DND-41 (cell line): ENCODE results near the gene COL8A1.

Experiments
- EZH2 ChIP-seq: IDR thresholded peaks from 3 replicates; pipeline ENCODE4 v1.6.1; 2012; ENCODE audit warnings: borderline replicate concordance, low read depth, mild to moderate bottlenecking, moderate library complexity, low read length, inconsistent platforms; ENCODE audit not compliant: severe bottlenecking
- TF ChIP-seq, protein P1 (sequence below): IDR thresholded peaks from 2 replicates; pipeline ENCODE4 v1.5.1; 2012; ENCODE audit warnings: borderline replicate concordance, low read length, moderate library complexity, mild to moderate bottlenecking; ENCODE audit not compliant: poor library complexity, severe bottlenecking; ENCODE audit errors: extremely low read depth

DNA sequence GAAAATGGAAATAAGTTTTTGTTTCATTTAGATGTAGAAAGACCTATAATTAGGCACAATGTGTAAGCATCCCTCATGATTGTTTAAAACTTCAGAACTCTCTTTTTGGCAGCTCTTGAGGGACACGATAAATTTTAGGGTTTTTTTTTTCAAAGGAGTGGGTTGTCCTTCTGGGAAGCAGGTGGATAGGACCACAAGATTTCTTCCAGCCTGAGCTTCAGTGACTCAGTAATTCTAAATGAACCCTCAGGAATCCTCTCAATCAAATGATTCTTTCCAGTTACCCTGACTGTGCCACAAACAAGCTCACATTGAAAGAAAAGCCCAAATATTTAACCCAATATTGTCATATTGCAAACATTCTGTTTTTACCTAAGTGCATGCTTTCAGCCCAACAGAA, 45.1 kb downstream of the COL8A1 start:
- TF ChIP-seq, protein P1, sequence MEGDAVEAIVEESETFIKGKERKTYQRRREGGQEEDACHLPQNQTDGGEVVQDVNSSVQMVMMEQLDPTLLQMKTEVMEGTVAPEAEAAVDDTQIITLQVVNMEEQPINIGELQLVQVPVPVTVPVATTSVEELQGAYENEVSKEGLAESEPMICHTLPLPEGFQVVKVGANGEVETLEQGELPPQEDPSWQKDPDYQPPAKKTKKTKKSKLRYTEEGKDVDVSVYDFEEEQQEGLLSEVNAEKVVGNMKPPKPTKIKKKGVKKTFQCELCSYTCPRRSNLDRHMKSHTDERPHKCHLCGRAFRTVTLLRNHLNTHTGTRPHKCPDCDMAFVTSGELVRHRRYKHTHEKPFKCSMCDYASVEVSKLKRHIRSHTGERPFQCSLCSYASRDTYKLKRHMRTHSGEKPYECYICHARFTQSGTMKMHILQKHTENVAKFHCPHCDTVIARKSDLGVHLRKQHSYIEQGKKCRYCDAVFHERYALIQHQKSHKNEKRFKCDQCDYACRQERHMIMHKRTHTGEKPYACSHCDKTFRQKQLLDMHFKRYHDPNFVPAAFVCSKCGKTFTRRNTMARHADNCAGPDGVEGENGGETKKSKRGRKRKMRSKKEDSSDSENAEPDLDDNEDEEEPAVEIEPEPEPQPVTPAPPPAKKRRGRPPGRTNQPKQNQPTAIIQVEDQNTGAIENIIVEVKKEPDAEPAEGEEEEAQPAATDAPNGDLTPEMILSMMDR: no peak
- no peak for TF ChIP-seq EZH2
